Measurements from ENCODE around the gene TIMM29.

- TF ChIP-seq POLR2A (IDR thresholded peaks at IDR 0.05), result no peak
- no peak for TF ChIP-seq CTCF (IDR thresholded peaks at IDR 0.05)
These were observed 6.5 kb upstream of the TIMM29 start for GRCh38 chr19:10921910-10922637.

Measured in uterus (tissue), 2 donors.